Endothelial cell of umbilical vein (primary cell): Measurements from ENCODE around the gene GGA1. TPM values are rescaled to one million over a fixed set of nuclear protein-coding genes. Genes with fewer than 3 reads are reported as not detected.

Experiments
- BruUV-seq: library from RNA; stranded (reverse); fragments of 400-500 nt; replicated peaks from 2 replicates; lab custom pipeline; 2021; lab: Mats Ljungman, UMichigan
- CTCF ChIA-PET: fragments of 300-600, 350-600 bp; sonication (Branson Sonifier 250); formaldehyde crosslinking; loops from one replicate; lab custom pipeline; 2021; ENCODE audit warnings: antibody characterized with exemption, inconsistent platforms; lab: Charles Lee
- POLR2A ChIA-PET: fragments of 300-600, 350-600 bp; sonication (Branson Sonifier 250); formaldehyde crosslinking; loops from one replicate; lab custom pipeline; 2021; ENCODE audit warnings: antibody characterized with exemption, inconsistent platforms; lab: Charles Lee
- DNase-seq: peaks from one replicate; pipeline ENCODE4 v3.0.0-alpha.2; 2011; ENCODE audit warnings: low read depth, low spot score
- FAIRE-seq: peaks from 2 replicates; lab custom pipeline; 2011; peaks lifted over from hg19 to GRCh38; lab: Jason Lieb, UNC
- H2AFZ ChIP-seq: 2 replicates; pipeline ENCODE4 v1.6.0; 2012; ENCODE audit warnings: low read depth, low read length, control low read depth, inconsistent platforms
- H3K27ac ChIP-seq: 2 replicates; pipeline ENCODE4 v1.5.1; 2011; ENCODE audit warnings: low read depth, mild to moderate bottlenecking, control low read depth, low read length, moderate library complexity; ENCODE audit not compliant: insufficient read depth
- H3K27me3 ChIP-seq, 2 experiments: 2 replicates each; pipeline versions ENCODE4 v1.6.0 to v1.6.1; 2011; ENCODE audit warnings: low read length in 2 of 2, mixed read lengths in 1 of 2; ENCODE audit not compliant: control insufficient read depth in 2 of 2, insufficient read depth in 2 of 2
- H3K36me3 ChIP-seq, 2 experiments: 2 replicates in 1 of 2; 3 replicates in 1 of 2; pipeline ENCODE4 v1.5.1; 2011; ENCODE audit warnings: low read length in 2 of 2, mild to moderate bottlenecking in 1 of 2, moderate library complexity in 1 of 2; ENCODE audit not compliant: control insufficient read depth in 2 of 2, insufficient read depth in 2 of 2; ENCODE audit errors: extremely low read depth in 1 of 2
- H3K4me1 ChIP-seq: 3 replicates; pipeline ENCODE4 v1.5.1; 2011; ENCODE audit warnings: mild to moderate bottlenecking, low read length; ENCODE audit not compliant: control insufficient read depth, insufficient read depth; ENCODE audit errors: extremely low read depth
- H3K4me2 ChIP-seq: 2 replicates; pipeline ENCODE4 v1.6.1; 2011; ENCODE audit warnings: low read length, control low read depth, mixed read lengths; ENCODE audit not compliant: insufficient read depth
- H3K4me3 ChIP-seq, 3 experiments: fragments of 200-600 bp in 1 of 3; sonication (generic), shearing (Covaris generic) in 1 of 3; replicated peaks in 1 of 3; 2 replicates each; pipeline ENCODE4 v1.5.1; 2011 to 2016; ENCODE audit warnings: control low read depth in 3 of 3, low read length in 3 of 3, mild to moderate bottlenecking in 2 of 3, inconsistent platforms in 1 of 3, low read depth in 1 of 3, moderate library complexity in 1 of 3; ENCODE audit not compliant: insufficient read depth in 1 of 3
- H3K79me2 ChIP-seq: 2 replicates; pipeline ENCODE4 v1.6.0; 2012; ENCODE audit warnings: low read length, inconsistent platforms; ENCODE audit not compliant: control insufficient read depth, insufficient read depth
- H3K9ac ChIP-seq: replicated peaks from 2 replicates; pipeline ENCODE3; 2011; ENCODE audit warnings: low read length, control low read depth; ENCODE audit not compliant: insufficient read depth; ENCODE audit errors: extremely low read depth
- H3K9me1 ChIP-seq: replicated peaks from 3 replicates; pipeline ENCODE4 v1.6.0; 2011; ENCODE audit warnings: mild to moderate bottlenecking, low read length; ENCODE audit not compliant: control insufficient read depth, insufficient read depth; ENCODE audit errors: extremely low read depth
- H3K9me3 ChIP-seq: replicated peaks from 2 replicates; pipeline ENCODE4 v1.5.1; 2012; ENCODE audit warnings: low read length, inconsistent platforms; ENCODE audit not compliant: control insufficient read depth, insufficient read depth
- H4K20me1 ChIP-seq: replicated peaks from 2 replicates; pipeline ENCODE3; 2011; ENCODE audit warnings: mild to moderate bottlenecking, low read length; ENCODE audit not compliant: control insufficient read depth, insufficient read depth; ENCODE audit errors: extremely low read depth
- EZH2 ChIP-seq: IDR thresholded peaks from 2 replicates; pipeline ENCODE4 v1.6.1; 2012; ENCODE audit warnings: borderline replicate concordance, low read depth, mild to moderate bottlenecking, moderate library complexity, low read length, inconsistent platforms; ENCODE audit not compliant: severe bottlenecking
- FOS ChIP-seq: IDR thresholded peaks from 2 replicates; pipeline ENCODE4 v1.6.1; 2011; ENCODE audit warnings: mild to moderate bottlenecking, low read length, moderate library complexity, borderline replicate concordance; ENCODE audit not compliant: insufficient read depth
- GATA2 ChIP-seq: IDR thresholded peaks from 2 replicates; pipeline ENCODE4 v1.7.0; 2011; ENCODE audit warnings: low read depth, mild to moderate bottlenecking, moderate library complexity, mixed read lengths, low read length; ENCODE audit not compliant: insufficient read length, insufficient read depth
- JUN ChIP-seq: IDR thresholded peaks from 2 replicates; pipeline ENCODE4 v1.6.1; 2011; ENCODE audit warnings: borderline replicate concordance, low read depth; ENCODE audit not compliant: insufficient read length, insufficient read depth
- MAX ChIP-seq: IDR thresholded peaks from 2 replicates; pipeline ENCODE4 v1.6.1; 2011; ENCODE audit not compliant: insufficient read depth, insufficient read length
- MYC ChIP-seq: IDR thresholded peaks from one replicate; pipeline ENCODE4 v1.6.1; 2011; ENCODE audit warnings: mild to moderate bottlenecking, low read depth, low read length
- POLR2A ChIP-seq: IDR thresholded peaks from 2 replicates; pipeline ENCODE4 v1.6.1; 2012; ENCODE audit warnings: low read depth, mild to moderate bottlenecking, control low read depth, low read length
- POLR2AphosphoS5 ChIP-seq: IDR thresholded peaks from 2 replicates; pipeline ENCODE4 v1.6.1; 2012; ENCODE audit warnings: low read depth, mild to moderate bottlenecking, control low read depth, low read length, moderate library complexity; ENCODE audit not compliant: insufficient read depth
- dilution Hi-C: fragments of 300-500 bp; cut with MboI; formaldehyde crosslinking; loops from one replicate; pipeline ENCODE4 v1.15.0; 2019; ENCODE audit warnings: low sequenced_read_pairs; ENCODE audit not compliant: extremely low pct_ligation_motif_present
- intact Hi-C: fragments of 100-400 bp; cut with micrococcal nuclease; formaldehyde crosslinking; loops from one replicate; pipeline ENCODE4 v1.10.0; 2022
- polyA plus RNA-seq, 4 experiments: library from polyadenylated mRNA; depleted of rRNA in 3 of 4; stranded (reverse) in 3 of 4; unstranded in 1 of 4; fragments of >200 nt; gene quantifications; 2 replicates each; pipeline versions ENCODE4 v1.2.1 to v1.2.3, GENCODE V29; 2011 to 2012; ENCODE audit warnings: missing spikeins in 1 of 4
- total RNA-seq: library from RNA; stranded (reverse); gene quantifications from 2 replicates; pipeline ENCODE4 v1.2.3, GENCODE V29; 2021
- TF ChIP-seq, protein P1 (sequence below), 2 donors: IDR thresholded peaks; 1 replicate in 1 of 2; 2 replicates in 1 of 2; pipeline ENCODE4 v1.5.1; 2011; ENCODE audit warnings: low read length in 2 of 2, mild to moderate bottlenecking in 2 of 2, moderate library complexity in 2 of 2, control low read depth in 1 of 2, inconsistent platforms in 1 of 2, low read depth in 1 of 2; ENCODE audit not compliant: insufficient read depth in 1 of 2; ENCODE audit errors: extremely low read depth in 1 of 2

Gene GGA1
- total and polyA plus RNA-seq, 2 donors (not counting 3 experiments of a cell fraction or from before 2014, with no cell fraction given), result 54.1 to 67.5 TPM

DNA sequence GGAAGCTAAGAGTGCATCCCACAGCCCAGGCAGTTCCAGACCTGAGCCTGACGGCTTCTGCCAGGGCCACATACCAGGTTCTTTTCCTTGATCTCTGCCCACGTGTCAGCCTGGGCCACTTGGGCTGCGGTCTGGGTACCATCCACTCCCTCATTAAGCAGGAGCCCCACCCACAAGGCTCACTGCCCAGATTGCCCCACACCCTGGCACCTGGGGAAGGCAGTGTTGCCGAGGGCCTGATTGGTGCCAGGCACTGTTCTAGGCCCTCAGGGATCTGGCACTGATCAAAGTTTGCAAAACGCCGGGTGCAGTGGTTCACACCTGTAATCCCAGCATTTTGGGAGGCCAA is 15.4 kb downstream of the GGA1 start:
- dilution Hi-C loops, result no loop called here
- no peaks in the 10 kb centered on the region for H3K9me3 ChIP-seq
- peaks cover 7% of the 10 kb centered on the region for H3K4me1 ChIP-seq
- no peaks in the 10 kb centered on the region for H4K20me1 ChIP-seq
- no peaks in the 10 kb centered on the region for H3K9me1 ChIP-seq
- no peak for DNase-seq
- no peak overlapping the region for H3K27ac ChIP-seq
- no peaks in the 10 kb centered on the region for H3K27me3 ChIP-seq
- FAIRE-seq, result no peak
- no peak overlapping the region for H2AFZ ChIP-seq
- TF ChIP-seq EZH2, result no peak
- no peak for TF ChIP-seq JUN
- no peak for TF ChIP-seq MYC
- TF ChIP-seq GATA2, result no peak
- TF ChIP-seq, protein P1, sequence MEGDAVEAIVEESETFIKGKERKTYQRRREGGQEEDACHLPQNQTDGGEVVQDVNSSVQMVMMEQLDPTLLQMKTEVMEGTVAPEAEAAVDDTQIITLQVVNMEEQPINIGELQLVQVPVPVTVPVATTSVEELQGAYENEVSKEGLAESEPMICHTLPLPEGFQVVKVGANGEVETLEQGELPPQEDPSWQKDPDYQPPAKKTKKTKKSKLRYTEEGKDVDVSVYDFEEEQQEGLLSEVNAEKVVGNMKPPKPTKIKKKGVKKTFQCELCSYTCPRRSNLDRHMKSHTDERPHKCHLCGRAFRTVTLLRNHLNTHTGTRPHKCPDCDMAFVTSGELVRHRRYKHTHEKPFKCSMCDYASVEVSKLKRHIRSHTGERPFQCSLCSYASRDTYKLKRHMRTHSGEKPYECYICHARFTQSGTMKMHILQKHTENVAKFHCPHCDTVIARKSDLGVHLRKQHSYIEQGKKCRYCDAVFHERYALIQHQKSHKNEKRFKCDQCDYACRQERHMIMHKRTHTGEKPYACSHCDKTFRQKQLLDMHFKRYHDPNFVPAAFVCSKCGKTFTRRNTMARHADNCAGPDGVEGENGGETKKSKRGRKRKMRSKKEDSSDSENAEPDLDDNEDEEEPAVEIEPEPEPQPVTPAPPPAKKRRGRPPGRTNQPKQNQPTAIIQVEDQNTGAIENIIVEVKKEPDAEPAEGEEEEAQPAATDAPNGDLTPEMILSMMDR (IDR thresholded peaks at IDR 0.05; ENCODE audit: extremely low read depth in 1 of 2, insufficient read depth in 1 of 2, low read depth in 1 of 2, low read length in 2 of 2), result no peak
- TF ChIP-seq FOS, result no peak
- TF ChIP-seq MAX, result no peak
- TF ChIP-seq POLR2AphosphoS5, result no peak
- TF ChIP-seq POLR2A, result no peak
- no TSS peak for BruUV-seq
- intact Hi-C loops, result no loop called here
- no peak overlapping the region for H3K9ac ChIP-seq
- H3K4me2 ChIP-seq, result no peak overlapping the region
- POLR2A ChIA-PET, result no interaction called here
- H3K4me3 ChIP-seq, result no peak overlapping the region
- CTCF ChIA-PET, result interaction anchor here (0.7 kb wide), 1 partner anchor 169 kb away, joined by 3 read pairs; no protein-coding TSS in a partner anchor
- no peaks in the 10 kb centered on the region for H3K79me2 ChIP-seq
- H3K36me3 ChIP-seq, result peaks cover 3 to 14% of the 10 kb centered on the region in 2 experiments
